ENCODE data around the gene PRKAG2.
"Not testable (repeated sequence)": the region's sequence is repeated elsewhere in the genome, so short reads cannot be mapped to it uniquely, and the experiment has no call there.

The PRKAG2 gene

GRCh38 chr7:151832138-151832537 is 44.8 kb downstream of the PRKAG2 start:
- no peak for DNase-seq

GRCh38 chr7:151831606-151832005 is 45.3 kb downstream of the PRKAG2 start:
- no peak for DNase-seq

- no peak for DNase-seq
These were observed 46.6 kb downstream of the PRKAG2 start for GRCh38 chr7:151830121-151830830.

GRCh38 chr7:151829707-151830106 is 47.2 kb downstream of the PRKAG2 start:
- DNase-seq = no peak

- no peak for DNase-seq
These were observed 49.3 kb downstream of the PRKAG2 start for GRCh38 chr7:151827620-151828019.

GRCh38 chr7:151826316-151826715 is 50.6 kb downstream of the PRKAG2 start:
- not testable (repeated sequence) for DNase-seq

- no peak for DNase-seq
These were observed 51.2 kb downstream of the PRKAG2 start for GRCh38 chr7:151825721-151826120.

GRCh38 chr7:151824373-151824933 is 52.5 kb downstream of the PRKAG2 start:
- DNase-seq = no peak

- DNase-seq = no peak
These were observed 53.1 kb downstream of the PRKAG2 start for GRCh38 chr7:151823566-151824372.

- no peak for DNase-seq
These were observed 54.3 kb downstream of the PRKAG2 start for GRCh38 chr7:151822541-151823181.

GRCh38 chr7:151821806-151822540 is 54.9 kb downstream of the PRKAG2 start:
- DNase-seq = no peak

GRCh38 chr7:151821226-151821625 is 55.7 kb downstream of the PRKAG2 start:
- no peak for DNase-seq

- no peak for DNase-seq
These were observed 56.3 kb downstream of the PRKAG2 start for GRCh38 chr7:151820491-151821105.

GRCh38 chr7:151819866-151820265 is 57.0 kb downstream of the PRKAG2 start:
- no peak for DNase-seq

GRCh38 chr7:151818674-151819519 is 58.0 kb downstream of the PRKAG2 start:
- no peak for DNase-seq

GRCh38 chr7:151817981-151818673 is 58.8 kb downstream of the PRKAG2 start:
- no peak for DNase-seq

GRCh38 chr7:151817315-151817690 is 59.6 kb downstream of the PRKAG2 start:
- no peak for DNase-seq

GRCh38 chr7:151816562-151817314 is 60.2 kb downstream of the PRKAG2 start:
- no peak for DNase-seq

- no peak for DNase-seq
These were observed 61.5 kb downstream of the PRKAG2 start for GRCh38 chr7:151815419-151815818.
